Measurements from ENCODE around the gene E2F6. TPM values are rescaled to one million over a fixed set of nuclear protein-coding genes. Genes with fewer than 3 reads are reported as not detected.

Gene E2F6
- total and polyA plus RNA-seq, 10 of the 15 experiments (the other 5 are each of a cell fraction or from before 2014, with no cell fraction given), result 4.2 to 15.5 (median 11.3) TPM

DNA sequence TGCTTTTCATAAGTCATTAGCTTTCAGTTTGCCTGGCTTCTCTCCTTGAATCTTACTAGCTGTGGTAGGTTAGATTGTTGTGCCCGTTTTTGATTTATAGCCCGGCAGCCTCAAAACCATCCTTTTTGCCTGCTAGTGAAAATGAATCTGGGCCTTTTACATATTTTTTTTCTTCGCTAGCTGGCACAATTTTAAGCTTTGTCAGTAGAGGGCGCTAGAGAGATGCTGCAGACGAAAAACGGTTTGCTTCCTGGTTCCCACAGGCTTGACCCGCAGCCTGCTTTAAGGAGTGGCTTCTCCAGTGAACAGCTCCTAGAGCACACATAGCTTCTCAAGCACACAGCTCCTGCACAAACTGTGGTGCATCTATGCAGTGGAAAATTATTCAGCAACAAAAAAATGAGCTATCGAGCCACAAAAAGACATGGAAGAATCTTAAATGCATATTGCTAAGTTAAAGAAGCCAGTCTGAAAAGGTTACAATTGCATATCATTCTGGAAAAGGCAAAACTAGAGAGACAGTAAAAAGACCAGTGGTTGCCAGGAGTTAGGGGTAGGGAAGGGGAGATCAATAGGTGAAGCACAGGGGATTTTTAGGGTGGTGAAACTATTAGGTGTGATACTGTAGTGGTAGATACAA, 47.9 kb downstream of the E2F6 start (continued):
- TF ChIP-seq EZH2 (IDR thresholded peaks at IDR 0.05; ENCODE audit: borderline replicate concordance, control insufficient read depth, low read depth, low read length) (no peak), TCF7 (IDR thresholded peaks at IDR 0.05; ENCODE audit: borderline replicate concordance) (no peak), KLF5 (IDR thresholded peaks at IDR 0.05; ENCODE audit: partially characterized antibody) (no peak), YY1 (IDR thresholded peaks at IDR 0.05; ENCODE audit: low read depth, low read length) (no peak), MXI1 (IDR thresholded peaks at IDR 0.05; ENCODE audit: low read depth, low read length) (no peak)

DNA sequence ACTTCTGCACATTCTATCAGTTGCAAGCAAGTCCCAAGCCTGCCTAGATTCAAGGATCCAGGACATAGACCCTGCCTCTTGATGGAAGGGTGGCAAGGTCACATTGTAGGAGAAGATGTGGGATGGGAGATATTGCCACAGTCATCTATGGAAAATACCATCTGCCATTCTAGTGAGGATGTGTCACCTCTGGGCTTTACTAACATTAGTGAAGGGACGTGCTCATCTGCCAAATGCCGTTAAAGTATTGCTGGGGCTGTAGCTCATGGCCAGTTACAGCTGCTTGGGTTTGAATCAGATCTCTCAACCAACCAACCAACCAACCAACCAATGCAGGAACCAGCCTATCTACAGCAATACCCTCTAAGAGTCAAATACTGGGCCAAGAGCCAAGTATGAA, 49.0 kb downstream of the E2F6 start:
- RAD21 ChIA-PET (ENCODE audit: unreplicated experiment), result no interaction called here
- WGBS (ENCODE audit: insufficient coverage, insufficient replicate concordance, low lambda C conversion rate, missing lambda C conversion rate), result 100% methylated on average over 2 of the region's 2 CpGs

More for the DNA sequence above, 49.0 kb downstream of the E2F6 start:
- Histone ChIP-seq H3K4me1 (ENCODE audit: control insufficient read depth, insufficient read depth, low read length) (no peaks in the 10 kb centered on the region), H4K20me1 (ENCODE audit: control insufficient read depth, insufficient read depth) (no peaks in the 10 kb centered on the region), H3K27ac (ENCODE audit: control insufficient read depth, insufficient read depth) (no peak overlapping the region), H3K4me3 (no peak overlapping the region), H3K36me3 (ENCODE audit: control insufficient read depth in 2 of 2, insufficient read depth in 2 of 2, low read length in 1 of 2) (no peaks in the 10 kb centered on the region), H3K79me2 (ENCODE audit: control insufficient read depth, insufficient read depth, low read length) (no peaks in the 10 kb centered on the region), H3K4me2 (ENCODE audit: control insufficient read depth, insufficient read depth) (no peak overlapping the region), H3K9ac (ENCODE audit: control insufficient read depth, insufficient read depth, low read length) (no peak overlapping the region), H2AFZ (ENCODE audit: control insufficient read depth, low read depth, low read length) (no peak overlapping the region), H3K27me3 (replicated peaks in 1 of 2; ENCODE audit: control insufficient read depth in 2 of 2, insufficient read depth in 2 of 2, low read length in 1 of 2) (peaks cover 0 to 1% of the 10 kb centered on the region in 2 experiments; a peak in 1 of 4 replicates), H3K9me3 (replicated peaks; ENCODE audit: control insufficient read depth, insufficient read depth, low read length) (peaks cover 6% of the 10 kb centered on the region)
- no TSS peak for BruUV-seq (replicated peaks)
- intact Hi-C loops (cut with micrococcal nuclease; ENCODE audit: unreplicated experiment), result no loop called here
- DNase-seq (ENCODE audit: low read depth, low spot score), result no peak
- POLR2A ChIA-PET, result interaction anchor here (0.7 kb wide), 1 partner anchor 60 kb away, joined by 3 read pairs; no protein-coding TSS in a partner anchor
- no peak for FAIRE-seq
- no peak for ATAC-seq
- in situ Hi-C loops (cut with MboI), result no loop called here
- CTCF ChIA-PET, result interaction anchor here (1.6 to 1.7 kb wide), 2 partner anchors 167 to 182 kb away, joined by 5 to 13 read pairs; no protein-coding TSS in a partner anchor
- SMC1A ChIA-PET (ENCODE audit: uncharacterized antibody, unreplicated experiment), result no interaction called here
- TF ChIP-seq POLR2AphosphoS5 (IDR thresholded peaks at IDR 0.05; ENCODE audit: low read length), result no peak
